SK-N-SH (cell line): Measurements from ENCODE around the gene LENEP.
A peak's percentile ranks its signal among the peaks of the same experiment; 100 is the strongest.

Experiments
- CTCF ChIP-seq: fragments of 200-600 bp; sonication (generic); IDR thresholded peaks from 2 replicates; pipeline ENCODE4 v1.6.1; 2017; ENCODE audit warnings: antibody characterized with exemption, mild to moderate bottlenecking, moderate library complexity
- FOSL2 ChIP-seq: IDR thresholded peaks from 2 replicates; pipeline ENCODE4 v1.4.0; 2012; ENCODE audit warnings: low read depth, mild to moderate bottlenecking, moderate library complexity, borderline replicate concordance
- MAX ChIP-seq: IDR thresholded peaks from 2 replicates; pipeline ENCODE4 v1.4.0; 2012; ENCODE audit warnings: low read depth
- POLR2AphosphoS5 ChIP-seq: IDR thresholded peaks from 2 replicates; pipeline ENCODE4 v1.6.1; 2012; ENCODE audit warnings: low read depth, low read length
- TAF1 ChIP-seq: IDR thresholded peaks from 2 replicates; pipeline ENCODE4 v1.6.1; 2012; ENCODE audit warnings: low read depth, mild to moderate bottlenecking, low read length, moderate library complexity, borderline replicate concordance
- TCF12 ChIP-seq: IDR thresholded peaks from 2 replicates; pipeline ENCODE4 v1.4.0; 2012
- USF1 ChIP-seq: IDR thresholded peaks from 2 replicates; pipeline ENCODE4 v1.4.0; 2012; ENCODE audit warnings: low read depth, borderline replicate concordance
- USF2 ChIP-seq: fragments of 150-350 bp; IDR thresholded peaks from 2 replicates; pipeline ENCODE4 v1.6.1; 2017; ENCODE audit warnings: antibody characterized with exemption, low read length, low read depth, borderline replicate concordance

GRCh38 chr1:154999571-155000410 is 6.4 kb downstream of the LENEP start:
- TF ChIP-seq TAF1: 0 out of 2 replicates have a peak, but pooled peaks have one; percentile 14
- no peak for TF ChIP-seq TCF12
- TF ChIP-seq CTCF: no peak
- TF ChIP-seq USF2: no peak
- no peak for TF ChIP-seq USF1
- TF ChIP-seq FOSL2: no peak
- no peak for TF ChIP-seq POLR2AphosphoS5
- peak; percentile 56; the same call in 1 of the 2 replicates for TF ChIP-seq MAX
